ENCODE data around the gene ATR. TPM values are rescaled to one million over a fixed set of nuclear protein-coding genes. Genes with fewer than 3 reads are reported as not detected.

ATR gene
- polyA plus RNA-seq, 1 donor from 2014 or later, result 26.1 TPM

DNA sequence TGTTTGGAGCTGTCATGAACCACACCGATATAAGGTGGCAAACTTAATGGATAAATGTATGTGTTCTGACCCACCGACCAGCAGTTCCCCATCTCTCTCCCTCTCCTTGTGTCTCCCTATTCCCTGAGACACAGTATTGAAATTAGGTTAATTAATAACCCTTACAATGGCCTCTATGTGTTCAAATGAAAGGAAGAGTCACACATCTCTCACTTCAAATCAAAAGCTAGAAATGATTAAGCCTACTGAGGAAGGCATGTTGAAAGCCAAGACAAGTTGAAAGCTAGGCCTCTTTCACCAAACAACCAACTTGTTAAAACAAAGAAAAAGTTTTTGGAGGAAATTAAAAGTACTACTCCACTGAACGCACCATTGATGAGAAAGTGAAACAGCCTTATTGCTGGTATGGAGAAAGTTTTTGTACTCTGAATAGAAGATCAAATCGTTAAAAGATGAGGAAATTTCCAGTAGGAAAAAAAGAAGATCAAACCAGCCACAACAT is 15.0 kb downstream of the ATR start:
- TF ChIP-seq SMC3 (conservative IDR thresholded peaks at IDR 0.05; ENCODE audit: poor library complexity) (no peak), EZH2 (IDR thresholded peaks at IDR 0.05; ENCODE audit: borderline replicate concordance, insufficient read depth, low read length, poor library complexity, severe bottlenecking) (no peak), RAD21 (conservative IDR thresholded peaks at IDR 0.05) (no peak), TAF1 (IDR thresholded peaks at IDR 0.05; ENCODE audit: low read depth) (no peak), MXI1 (conservative IDR thresholded peaks at IDR 0.05; ENCODE audit: poor library complexity, severe bottlenecking) (no peak), POLR2AphosphoS5 (IDR thresholded peaks at IDR 0.05) (no peak), EP300 (conservative IDR thresholded peaks at IDR 0.05; ENCODE audit: poor library complexity, severe bottlenecking) (no peak)
- TF ChIP-seq, protein P1, sequence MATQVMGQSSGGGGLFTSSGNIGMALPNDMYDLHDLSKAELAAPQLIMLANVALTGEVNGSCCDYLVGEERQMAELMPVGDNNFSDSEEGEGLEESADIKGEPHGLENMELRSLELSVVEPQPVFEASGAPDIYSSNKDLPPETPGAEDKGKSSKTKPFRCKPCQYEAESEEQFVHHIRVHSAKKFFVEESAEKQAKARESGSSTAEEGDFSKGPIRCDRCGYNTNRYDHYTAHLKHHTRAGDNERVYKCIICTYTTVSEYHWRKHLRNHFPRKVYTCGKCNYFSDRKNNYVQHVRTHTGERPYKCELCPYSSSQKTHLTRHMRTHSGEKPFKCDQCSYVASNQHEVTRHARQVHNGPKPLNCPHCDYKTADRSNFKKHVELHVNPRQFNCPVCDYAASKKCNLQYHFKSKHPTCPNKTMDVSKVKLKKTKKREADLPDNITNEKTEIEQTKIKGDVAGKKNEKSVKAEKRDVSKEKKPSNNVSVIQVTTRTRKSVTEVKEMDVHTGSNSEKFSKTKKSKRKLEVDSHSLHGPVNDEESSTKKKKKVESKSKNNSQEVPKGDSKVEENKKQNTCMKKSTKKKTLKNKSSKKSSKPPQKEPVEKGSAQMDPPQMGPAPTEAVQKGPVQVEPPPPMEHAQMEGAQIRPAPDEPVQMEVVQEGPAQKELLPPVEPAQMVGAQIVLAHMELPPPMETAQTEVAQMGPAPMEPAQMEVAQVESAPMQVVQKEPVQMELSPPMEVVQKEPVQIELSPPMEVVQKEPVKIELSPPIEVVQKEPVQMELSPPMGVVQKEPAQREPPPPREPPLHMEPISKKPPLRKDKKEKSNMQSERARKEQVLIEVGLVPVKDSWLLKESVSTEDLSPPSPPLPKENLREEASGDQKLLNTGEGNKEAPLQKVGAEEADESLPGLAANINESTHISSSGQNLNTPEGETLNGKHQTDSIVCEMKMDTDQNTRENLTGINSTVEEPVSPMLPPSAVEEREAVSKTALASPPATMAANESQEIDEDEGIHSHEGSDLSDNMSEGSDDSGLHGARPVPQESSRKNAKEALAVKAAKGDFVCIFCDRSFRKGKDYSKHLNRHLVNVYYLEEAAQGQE (IDR thresholded peaks at IDR 0.05; ENCODE audit: borderline replicate concordance), result no peak
- TF ChIP-seq, protein P2, sequence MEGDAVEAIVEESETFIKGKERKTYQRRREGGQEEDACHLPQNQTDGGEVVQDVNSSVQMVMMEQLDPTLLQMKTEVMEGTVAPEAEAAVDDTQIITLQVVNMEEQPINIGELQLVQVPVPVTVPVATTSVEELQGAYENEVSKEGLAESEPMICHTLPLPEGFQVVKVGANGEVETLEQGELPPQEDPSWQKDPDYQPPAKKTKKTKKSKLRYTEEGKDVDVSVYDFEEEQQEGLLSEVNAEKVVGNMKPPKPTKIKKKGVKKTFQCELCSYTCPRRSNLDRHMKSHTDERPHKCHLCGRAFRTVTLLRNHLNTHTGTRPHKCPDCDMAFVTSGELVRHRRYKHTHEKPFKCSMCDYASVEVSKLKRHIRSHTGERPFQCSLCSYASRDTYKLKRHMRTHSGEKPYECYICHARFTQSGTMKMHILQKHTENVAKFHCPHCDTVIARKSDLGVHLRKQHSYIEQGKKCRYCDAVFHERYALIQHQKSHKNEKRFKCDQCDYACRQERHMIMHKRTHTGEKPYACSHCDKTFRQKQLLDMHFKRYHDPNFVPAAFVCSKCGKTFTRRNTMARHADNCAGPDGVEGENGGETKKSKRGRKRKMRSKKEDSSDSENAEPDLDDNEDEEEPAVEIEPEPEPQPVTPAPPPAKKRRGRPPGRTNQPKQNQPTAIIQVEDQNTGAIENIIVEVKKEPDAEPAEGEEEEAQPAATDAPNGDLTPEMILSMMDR (IDR thresholded peaks at IDR 0.05; ENCODE audit: poor library complexity, severe bottlenecking), result no peak
- Histone ChIP-seq H3K79me2 (replicated peaks; ENCODE audit: insufficient read depth, low read length) (no peaks in the 10 kb centered on the region), H3K27ac (ENCODE audit: low read length) (no peak overlapping the region), H3K9me2 (ENCODE audit: insufficient read depth, low read length) (no peaks in the 10 kb centered on the region), H3F3A (ENCODE audit: insufficient read depth, low read length, poor library complexity, severe bottlenecking) (no peaks in the 10 kb centered on the region), H3K9ac (ENCODE audit: low read length) (no peak overlapping the region), H3K4me3 (ENCODE audit: low read length) (no peak overlapping the region), H3K9me3 (ENCODE audit: low read length) (no peaks in the 10 kb centered on the region), H3K36me3 (ENCODE audit: insufficient read depth, low read length) (no peaks in the 10 kb centered on the region), H4K20me1 (ENCODE audit: insufficient read depth) (no peaks in the 10 kb centered on the region), H2AFZ (ENCODE audit: low read depth, low read length) (no peak overlapping the region), H3K27me3 (ENCODE audit: insufficient read depth, low read depth, low read length) (no peaks in the 10 kb centered on the region), H3K4me2 (ENCODE audit: low read length) (no peak overlapping the region)

DNA sequence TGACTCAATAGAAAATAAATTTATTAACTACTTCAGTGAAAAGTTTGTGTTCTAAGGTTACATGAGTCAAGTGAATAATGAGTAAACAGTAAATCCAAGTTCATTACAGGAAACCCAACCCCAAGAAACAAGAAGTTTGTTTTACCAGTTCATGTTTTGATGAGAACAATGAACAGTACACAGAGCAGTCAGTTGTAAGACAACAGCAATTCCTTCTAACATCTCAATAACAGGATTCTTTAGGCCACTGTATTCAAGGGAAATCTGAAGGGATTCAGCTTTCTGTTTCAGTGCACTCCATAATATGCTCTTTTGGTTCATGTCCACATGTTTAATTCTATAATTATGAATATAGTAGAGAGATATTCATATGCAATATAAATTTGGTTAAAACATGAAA is 18.4 kb downstream of the ATR start:
- Histone ChIP-seq H3K4me3 (ENCODE audit: low read length) (no peak overlapping the region), H3F3A (ENCODE audit: insufficient read depth, low read length, poor library complexity, severe bottlenecking) (no peaks in the 10 kb centered on the region), H3K79me2 (replicated peaks; ENCODE audit: insufficient read depth, low read length) (no peaks in the 10 kb centered on the region), H3K9me3 (ENCODE audit: low read length) (no peaks in the 10 kb centered on the region), H3K36me3 (ENCODE audit: insufficient read depth, low read length) (no peaks in the 10 kb centered on the region), H3K27ac (ENCODE audit: low read length) (no peak overlapping the region), H2AFZ (ENCODE audit: low read depth, low read length) (no peak overlapping the region), H4K20me1 (ENCODE audit: insufficient read depth) (no peaks in the 10 kb centered on the region), H3K9me2 (ENCODE audit: insufficient read depth, low read length) (no peaks in the 10 kb centered on the region), H3K9ac (ENCODE audit: low read length) (no peak overlapping the region), H3K4me2 (ENCODE audit: low read length) (no peak overlapping the region), H3K27me3 (ENCODE audit: insufficient read depth, low read depth, low read length) (no peaks in the 10 kb centered on the region)
- TF ChIP-seq, protein P2 (IDR thresholded peaks at IDR 0.05; ENCODE audit: poor library complexity, severe bottlenecking), result no peak
- no peak for TF ChIP-seq POLR2AphosphoS5 (IDR thresholded peaks at IDR 0.05)
- TF ChIP-seq SMC3 (conservative IDR thresholded peaks at IDR 0.05; ENCODE audit: poor library complexity), result no peak
- TF ChIP-seq RAD21 (conservative IDR thresholded peaks at IDR 0.05), result no peak
- no peak for TF ChIP-seq TAF1 (IDR thresholded peaks at IDR 0.05; ENCODE audit: low read depth)
- TF ChIP-seq EZH2 (IDR thresholded peaks at IDR 0.05; ENCODE audit: borderline replicate concordance, insufficient read depth, low read length, poor library complexity, severe bottlenecking), result no peak
- TF ChIP-seq MXI1 (conservative IDR thresholded peaks at IDR 0.05; ENCODE audit: poor library complexity, severe bottlenecking), result no peak
- TF ChIP-seq, protein P1 (IDR thresholded peaks at IDR 0.05; ENCODE audit: borderline replicate concordance), result no peak

All from neural cell (in vitro differentiated cells).